Measurements from ENCODE around the gene TNNT2. TPM values are rescaled to one million over a fixed set of nuclear protein-coding genes. Genes with fewer than 3 reads are reported as not detected.

Gene TNNT2
- total RNA-seq, 2 donors from 2014 or later, result 2.4 to 4.2 TPM

- peaks cover 5% of the 10 kb centered on the region for H3K27me3 ChIP-seq
- no peak overlapping the region for H3K4me3 ChIP-seq
- peak overlapping the region; percentile 85 for H3K27ac ChIP-seq
- TF ChIP-seq, protein P1, sequence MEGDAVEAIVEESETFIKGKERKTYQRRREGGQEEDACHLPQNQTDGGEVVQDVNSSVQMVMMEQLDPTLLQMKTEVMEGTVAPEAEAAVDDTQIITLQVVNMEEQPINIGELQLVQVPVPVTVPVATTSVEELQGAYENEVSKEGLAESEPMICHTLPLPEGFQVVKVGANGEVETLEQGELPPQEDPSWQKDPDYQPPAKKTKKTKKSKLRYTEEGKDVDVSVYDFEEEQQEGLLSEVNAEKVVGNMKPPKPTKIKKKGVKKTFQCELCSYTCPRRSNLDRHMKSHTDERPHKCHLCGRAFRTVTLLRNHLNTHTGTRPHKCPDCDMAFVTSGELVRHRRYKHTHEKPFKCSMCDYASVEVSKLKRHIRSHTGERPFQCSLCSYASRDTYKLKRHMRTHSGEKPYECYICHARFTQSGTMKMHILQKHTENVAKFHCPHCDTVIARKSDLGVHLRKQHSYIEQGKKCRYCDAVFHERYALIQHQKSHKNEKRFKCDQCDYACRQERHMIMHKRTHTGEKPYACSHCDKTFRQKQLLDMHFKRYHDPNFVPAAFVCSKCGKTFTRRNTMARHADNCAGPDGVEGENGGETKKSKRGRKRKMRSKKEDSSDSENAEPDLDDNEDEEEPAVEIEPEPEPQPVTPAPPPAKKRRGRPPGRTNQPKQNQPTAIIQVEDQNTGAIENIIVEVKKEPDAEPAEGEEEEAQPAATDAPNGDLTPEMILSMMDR (IDR thresholded peaks at IDR 0.05), result no peak
- H3K9me3 ChIP-seq, result no peaks in the 10 kb centered on the region
- no peaks in the 10 kb centered on the region for H3K36me3 ChIP-seq
- intact Hi-C loops (cut with DNase I), result no loop called here
- DNase-seq, result no peak
- peaks cover 21% of the 10 kb centered on the region for H3K4me1 ChIP-seq
- no peak overlapping the region for H3K9ac ChIP-seq (ENCODE audit: low read depth in 2 of 2, low read length in 2 of 2)
Measured at GRCh38 chr1:201403359-201403758, 25.9 kb upstream of the TNNT2 start.

DNA sequence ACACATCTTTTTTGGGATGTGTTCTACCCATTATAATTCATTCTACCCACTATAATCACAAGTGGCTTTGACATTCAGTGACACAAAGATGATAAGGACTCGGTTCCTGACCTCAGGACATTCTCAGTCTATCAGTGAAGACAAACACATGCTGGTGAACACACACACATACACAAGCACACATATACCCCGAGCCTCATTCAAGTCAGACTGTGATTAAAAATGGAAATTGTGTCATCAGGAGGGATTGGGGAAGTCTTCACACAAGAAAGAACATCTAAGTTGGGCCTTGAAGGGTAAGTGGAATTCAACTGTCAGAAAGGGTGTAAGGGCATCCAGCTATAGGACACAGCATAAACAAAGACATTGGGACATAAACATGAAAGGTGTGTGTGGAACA, 24.2 kb upstream of the TNNT2 start:
- Histone ChIP-seq H3K4me3 (no peak overlapping the region), H3K9me3 (no peaks in the 10 kb centered on the region), H3K4me1 (peaks cover 21% of the 10 kb centered on the region), H3K36me3 (no peaks in the 10 kb centered on the region), H3K27ac (no peak overlapping the region), H3K27me3 (peaks cover 5% of the 10 kb centered on the region), H3K9ac (ENCODE audit: low read depth in 2 of 2, low read length in 2 of 2) (no peak overlapping the region)
- no peak for DNase-seq
- intact Hi-C loops (cut with DNase I), result no loop called here
- TF ChIP-seq, protein P1 (IDR thresholded peaks at IDR 0.05), result no peak

GRCh38 chr1:201400852-201401230, 23.4 kb upstream of the TNNT2 start:
- H3K27ac ChIP-seq, result peak overlapping the region; percentile 92
- no peaks in the 10 kb centered on the region for H3K36me3 ChIP-seq
- H3K4me1 ChIP-seq, result peaks cover 21% of the 10 kb centered on the region
- TF ChIP-seq, protein P1 (IDR thresholded peaks at IDR 0.05), result no peak
- intact Hi-C loops (cut with DNase I), result no loop called here
- peaks cover 5% of the 10 kb centered on the region for H3K27me3 ChIP-seq
- DNase-seq, result no peak
- H3K4me3 ChIP-seq, result no peak overlapping the region
- no peaks in the 10 kb centered on the region for H3K9me3 ChIP-seq
- peak overlapping the region in 1 of 2 donors; percentile 97 for H3K9ac ChIP-seq (ENCODE audit: low read depth in 2 of 2, low read length in 2 of 2)

DNA sequence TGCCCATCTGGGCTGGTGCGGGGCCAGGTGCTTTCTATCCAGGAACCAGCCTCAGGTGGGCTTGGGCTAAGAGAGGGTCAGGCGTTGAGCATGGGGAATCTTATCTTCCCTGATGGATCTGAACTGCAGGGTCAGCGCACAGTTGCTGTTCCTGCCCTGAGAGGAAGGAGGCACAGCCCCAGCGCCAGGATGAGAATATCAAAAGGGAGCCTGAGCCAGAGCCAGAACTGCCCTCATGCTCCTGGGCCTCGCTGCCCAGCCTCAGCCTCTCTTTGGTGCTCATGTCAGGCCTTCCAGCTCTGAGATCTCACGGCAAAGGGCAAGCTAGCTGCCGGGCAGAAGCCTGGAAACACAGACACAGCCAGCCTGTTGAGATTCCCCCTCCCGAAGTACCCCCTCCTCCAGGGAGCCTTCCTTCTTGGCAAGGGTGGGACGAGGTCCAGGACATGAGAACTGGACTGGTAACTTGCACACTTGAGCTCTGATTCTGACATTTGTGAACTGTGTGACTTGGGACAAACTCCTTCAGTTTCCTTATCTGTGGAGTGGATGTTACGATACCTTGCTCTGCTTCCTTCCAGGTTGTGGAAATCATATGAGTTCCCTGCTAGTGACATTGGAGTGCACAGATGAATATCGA, 22.9 kb upstream of the TNNT2 start:
- Histone ChIP-seq H3K9me3 (no peaks in the 10 kb centered on the region), H3K27ac (peak overlapping the region; percentile 92), H3K4me1 (peaks cover 20% of the 10 kb centered on the region), H3K36me3 (no peaks in the 10 kb centered on the region), H3K4me3 (peak overlapping the region; percentile 60), H3K27me3 (peaks cover 5% of the 10 kb centered on the region), H3K9ac (ENCODE audit: low read depth in 2 of 2, low read length in 2 of 2) (peak overlapping the region; percentile 51 to 97)
- TF ChIP-seq, protein P1 (IDR thresholded peaks at IDR 0.05), result no peak
- intact Hi-C loops (cut with DNase I), result no loop called here
- DNase-seq, result no peak

DNA sequence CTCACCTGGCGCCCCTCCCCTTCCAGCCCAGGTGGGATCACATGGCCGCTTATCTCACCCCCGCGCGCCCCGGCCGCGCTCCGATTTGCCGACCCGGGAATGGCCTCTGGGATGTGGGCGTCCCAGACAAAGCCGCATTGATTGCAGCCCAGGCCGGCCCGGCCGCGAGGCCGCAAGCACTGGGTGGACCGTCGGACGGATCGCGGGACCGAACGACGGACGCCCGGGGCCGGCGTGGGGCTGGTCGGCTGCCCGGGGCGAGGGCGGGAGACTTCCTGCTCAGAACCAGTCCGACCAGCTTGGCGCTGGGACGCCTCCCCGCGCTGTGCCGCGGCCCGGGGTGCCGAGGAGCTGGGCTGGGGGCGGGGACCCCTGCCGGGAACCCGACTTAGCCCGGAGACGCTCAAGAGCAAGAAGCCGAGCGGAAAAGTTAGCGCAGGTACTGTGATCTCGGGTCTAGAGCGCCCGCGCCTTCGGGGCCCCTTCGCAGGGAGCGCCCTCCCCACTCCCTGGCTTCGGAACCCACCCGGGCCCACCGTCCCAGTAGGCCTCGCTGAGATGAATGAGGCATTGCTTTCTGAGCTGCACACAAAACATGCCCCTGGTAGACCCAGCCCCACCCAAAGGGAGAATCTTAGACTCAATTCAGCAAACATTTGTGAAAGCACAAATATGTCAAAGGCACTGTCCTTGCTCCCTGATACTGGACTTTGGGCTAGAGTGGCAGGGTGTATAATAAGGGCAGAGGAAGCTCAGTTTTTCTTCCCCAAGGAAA, 22.1 kb upstream of the TNNT2 start:
- intact Hi-C loops (cut with DNase I), result no loop called here
- peak overlapping the region; percentile 89 to 97 for H3K9ac ChIP-seq (ENCODE audit: low read depth in 2 of 2, low read length in 2 of 2)
- TF ChIP-seq, protein P1 (IDR thresholded peaks at IDR 0.05), result no peak

More for the DNA sequence above, 22.1 kb upstream of the TNNT2 start:
- H3K36me3 ChIP-seq, result no peaks in the 10 kb centered on the region
- H3K27me3 ChIP-seq, result peaks cover 5% of the 10 kb centered on the region
- no peaks in the 10 kb centered on the region for H3K9me3 ChIP-seq
- peak overlapping the region; percentile 60 for H3K4me3 ChIP-seq
- peaks cover 13% of the 10 kb centered on the region for H3K4me1 ChIP-seq
- peak overlapping the region; percentile 92 for H3K27ac ChIP-seq
- peak; percentile 78 for DNase-seq
